Measurements from ENCODE around the gene ATP9A. TPM values are rescaled to one million over a fixed set of nuclear protein-coding genes. Genes with fewer than 3 reads are reported as not detected.
"Not testable (repeated sequence)": the region's sequence is repeated elsewhere in the genome, so short reads cannot be mapped to it uniquely, and the experiment has no call there.

ATP9A gene
- total RNA-seq, 2 experiments from 2014 or later, result 0.58 to 0.65 TPM

GRCh38 chr20:51573576-51574243 is 194.5 kb downstream of the ATP9A start:
- Mint-ChIP-seq H3K9me3 (peaks cover 5% of the 10 kb centered on the region), H3K4me1 (ENCODE audit: low read depth) (peaks cover 5% of the 10 kb centered on the region), H3K4me3 (no peak overlapping the region), H3K27me3 (peaks cover 2% of the 10 kb centered on the region), H3K36me3 (ENCODE audit: low read depth) (no peaks in the 10 kb centered on the region), H3K27ac (no peak overlapping the region)
- TF ChIP-seq, protein P1, sequence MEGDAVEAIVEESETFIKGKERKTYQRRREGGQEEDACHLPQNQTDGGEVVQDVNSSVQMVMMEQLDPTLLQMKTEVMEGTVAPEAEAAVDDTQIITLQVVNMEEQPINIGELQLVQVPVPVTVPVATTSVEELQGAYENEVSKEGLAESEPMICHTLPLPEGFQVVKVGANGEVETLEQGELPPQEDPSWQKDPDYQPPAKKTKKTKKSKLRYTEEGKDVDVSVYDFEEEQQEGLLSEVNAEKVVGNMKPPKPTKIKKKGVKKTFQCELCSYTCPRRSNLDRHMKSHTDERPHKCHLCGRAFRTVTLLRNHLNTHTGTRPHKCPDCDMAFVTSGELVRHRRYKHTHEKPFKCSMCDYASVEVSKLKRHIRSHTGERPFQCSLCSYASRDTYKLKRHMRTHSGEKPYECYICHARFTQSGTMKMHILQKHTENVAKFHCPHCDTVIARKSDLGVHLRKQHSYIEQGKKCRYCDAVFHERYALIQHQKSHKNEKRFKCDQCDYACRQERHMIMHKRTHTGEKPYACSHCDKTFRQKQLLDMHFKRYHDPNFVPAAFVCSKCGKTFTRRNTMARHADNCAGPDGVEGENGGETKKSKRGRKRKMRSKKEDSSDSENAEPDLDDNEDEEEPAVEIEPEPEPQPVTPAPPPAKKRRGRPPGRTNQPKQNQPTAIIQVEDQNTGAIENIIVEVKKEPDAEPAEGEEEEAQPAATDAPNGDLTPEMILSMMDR (IDR thresholded peaks at IDR 0.05), result no peak
- intact Hi-C loops (cut with micrococcal nuclease), result no loop called here
- POLR2A ChIA-PET, result interaction anchor here (1.3 to 2.2 kb wide), 3 partner anchors 10 to 33 kb away, joined by 3 to 7 read pairs (median 6); partner anchors contain the start of gene NFATC2
- no peak for DNase-seq
- CTCF ChIA-PET, result no interaction called here
- ATAC-seq, result no peak

DNA sequence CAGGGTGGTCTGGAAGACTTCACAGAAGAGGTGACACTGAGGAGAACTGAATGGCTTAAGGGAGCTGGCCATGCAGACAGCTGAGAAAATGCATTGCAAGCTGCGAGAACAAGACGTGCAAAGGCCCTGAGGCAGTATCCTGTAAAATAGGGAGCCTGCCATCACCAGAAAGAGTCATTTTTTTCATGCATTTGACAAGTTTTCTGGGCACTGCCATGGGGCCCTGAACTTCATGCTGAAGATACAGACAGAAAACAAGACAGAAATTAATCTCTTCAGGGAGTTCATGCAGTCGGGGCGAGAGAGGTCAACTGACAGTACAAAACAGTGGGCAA is 196.8 kb downstream of the ATP9A start:
- TF ChIP-seq, protein P1 (IDR thresholded peaks at IDR 0.05), result no peak
- peaks cover 2% of the 10 kb centered on the region for H3K36me3 Mint-ChIP-seq (ENCODE audit: low read depth)
- CTCF ChIA-PET, result interaction anchor here (1.3 kb wide), 1 partner anchor 23 kb away, joined by 4 read pairs; no protein-coding TSS in a partner anchor
- intact Hi-C loops (cut with micrococcal nuclease), result no loop called here
- POLR2A ChIA-PET, result no interaction called here
- H3K4me1 Mint-ChIP-seq (ENCODE audit: low read depth), result peaks cover 5% of the 10 kb centered on the region
- ATAC-seq (no peak), DNase-seq (no peak)
- H3K4me3 Mint-ChIP-seq, result no peak overlapping the region
- H3K27ac Mint-ChIP-seq, result no peak overlapping the region
- H3K9me3 Mint-ChIP-seq, result peaks cover 10% of the 10 kb centered on the region
- peaks cover 7% of the 10 kb centered on the region for H3K27me3 Mint-ChIP-seq

DNA sequence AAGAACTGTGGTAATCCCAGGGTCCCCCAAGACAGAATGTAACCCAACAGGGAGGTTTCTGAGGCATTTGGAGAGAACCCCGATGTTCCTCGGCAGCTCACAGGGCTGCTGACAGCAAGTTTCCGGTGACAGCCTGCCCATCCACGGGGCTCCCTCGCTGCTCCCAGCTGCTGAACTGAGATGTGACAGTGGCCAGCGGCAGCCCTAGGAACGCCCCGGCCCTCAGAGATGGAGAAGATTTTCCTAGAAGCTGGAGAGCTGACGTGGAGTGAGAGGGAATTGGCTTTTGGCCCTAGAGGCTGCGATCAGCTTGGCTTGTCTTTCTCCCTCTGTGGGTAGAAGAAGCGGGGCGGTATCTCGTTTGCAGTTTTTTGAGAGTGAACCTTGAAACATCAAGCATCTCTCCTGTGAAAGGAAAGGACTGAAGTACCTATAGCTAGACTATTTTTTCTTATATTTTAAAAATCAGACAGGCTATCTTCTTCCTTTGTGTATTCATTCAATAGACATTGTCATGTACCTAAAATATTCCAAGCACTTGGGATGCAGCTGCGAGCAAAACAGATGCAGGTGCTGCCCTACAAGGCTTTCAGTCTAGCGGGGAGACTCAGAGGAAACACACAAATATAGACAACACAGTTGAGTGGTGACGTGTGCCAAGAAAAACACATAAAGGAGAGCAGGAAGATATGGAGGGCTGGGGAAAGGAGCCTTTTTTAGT is 197.3 kb downstream of the ATP9A start:
- CTCF ChIA-PET, result interaction anchor here (1.3 kb wide), 1 partner anchor 24 kb away, joined by 4 read pairs; no protein-coding TSS in a partner anchor
- Mint-ChIP-seq H3K27ac (no peak overlapping the region), H3K27me3 (peaks cover 7% of the 10 kb centered on the region), H3K9me3 (peaks cover 10% of the 10 kb centered on the region), H3K36me3 (ENCODE audit: low read depth) (peaks cover 2% of the 10 kb centered on the region), H3K4me3 (no peak overlapping the region), H3K4me1 (ENCODE audit: low read depth) (peaks cover 5% of the 10 kb centered on the region)
- TF ChIP-seq, protein P1 (IDR thresholded peaks at IDR 0.05), result no peak
- POLR2A ChIA-PET, result no interaction called here
- ATAC-seq (no peak), DNase-seq (no peak)
- intact Hi-C loops (cut with micrococcal nuclease), result no loop called here

DNA sequence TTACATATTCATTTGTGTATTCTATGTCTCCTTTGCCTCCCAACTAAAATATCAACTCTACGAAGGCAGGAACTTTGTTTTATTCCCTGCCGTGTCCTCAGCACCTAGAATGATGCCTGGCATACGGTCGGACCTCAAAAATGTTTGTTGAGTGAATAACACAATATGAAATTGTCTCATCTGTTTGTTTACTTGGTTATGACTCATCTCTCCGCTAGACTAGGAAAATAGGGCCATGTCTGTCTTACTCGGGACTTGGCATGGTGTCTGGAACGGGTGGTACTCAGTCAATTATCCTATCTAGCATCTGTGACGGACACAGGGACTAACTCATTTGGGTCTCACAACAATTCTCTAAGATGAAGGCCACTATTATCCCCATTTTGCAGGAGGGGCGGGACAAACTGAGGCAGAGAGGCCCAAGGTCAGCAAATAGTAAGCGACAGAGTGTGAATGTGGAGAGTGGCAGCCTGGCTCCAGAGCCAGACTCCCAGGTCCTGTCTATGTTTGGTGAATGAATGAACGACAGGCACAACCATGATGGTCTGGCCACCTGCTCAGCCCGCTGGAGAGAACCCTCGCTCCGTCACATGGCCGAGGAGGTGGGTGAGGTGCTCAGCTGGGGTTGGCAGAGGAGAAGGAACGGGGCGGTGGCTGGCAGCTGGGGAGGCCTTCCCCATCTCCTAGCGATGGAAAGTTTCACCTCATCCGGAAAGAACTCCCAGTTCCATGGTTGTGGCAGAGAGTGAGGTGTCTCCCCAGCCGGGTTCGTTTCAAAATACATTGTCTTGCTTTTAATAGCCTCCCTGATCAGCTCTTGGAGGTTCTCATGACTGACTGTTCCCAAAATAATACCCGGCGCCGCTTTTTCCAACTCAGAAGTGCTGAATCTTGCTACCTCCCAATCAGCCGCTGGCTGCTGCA is 198.1 kb downstream of the ATP9A start:
- TF ChIP-seq, protein P1 (IDR thresholded peaks at IDR 0.05), result no peak
- H3K4me1 Mint-ChIP-seq (ENCODE audit: low read depth), result peaks cover 5% of the 10 kb centered on the region
- ChIA-PET CTCF (interaction anchor here (1.3 kb wide), 1 partner anchor 24 kb away, joined by 4 read pairs; no protein-coding TSS in a partner anchor), POLR2A (no interaction called here)
- ATAC-seq (no peak), DNase-seq (no peak)
- H3K36me3 Mint-ChIP-seq (ENCODE audit: low read depth), result peaks cover 2% of the 10 kb centered on the region
- intact Hi-C loops (cut with micrococcal nuclease), result no loop called here
- no peak overlapping the region for H3K4me3 Mint-ChIP-seq
- peaks cover 10% of the 10 kb centered on the region for H3K9me3 Mint-ChIP-seq
- H3K27ac Mint-ChIP-seq, result no peak overlapping the region
- H3K27me3 Mint-ChIP-seq, result peaks cover 12% of the 10 kb centered on the region

- intact Hi-C loops (cut with micrococcal nuclease); H3K36me3 Mint-ChIP-seq (ENCODE audit: low read depth); ATAC-seq; H3K9me3 Mint-ChIP-seq; H3K4me3 Mint-ChIP-seq; H3K27ac Mint-ChIP-seq; DNase-seq; H3K4me1 Mint-ChIP-seq (ENCODE audit: low read depth): not testable (repeated sequence)
- ChIA-PET POLR2A (interaction anchor here (0.6 kb wide), 1 partner anchor 492 kb away, joined by 5 read pairs; no protein-coding TSS in a partner anchor), CTCF (interaction anchor here (1.0 kb wide), 1 partner anchor 52 kb away, joined by 3 read pairs; no protein-coding TSS in a partner anchor)
- H3K27me3 Mint-ChIP-seq, result peaks cover 20% of the 10 kb centered on the region
Observed at GRCh38 chr20:51568533-51568932, 199.7 kb downstream of the ATP9A start.

All from activated CD8-positive, alpha-beta T cell treated with anti-CD3 and anti-CD28 coated beads for 36 hours (primary cell).